Peyer's patch (tissue), 4 donors: Measurements from ENCODE around the gene NTF3.

ENCODE experiments used
- POLR2A ChIP-seq, 2 donors: fragments of 450-650 bp; IDR thresholded peaks; one replicate each; pipeline ENCODE4 v1.5.1; 2017; ENCODE audit warnings: antibody characterized with exemption in 2 of 2, mild to moderate bottlenecking in 2 of 2, moderate library complexity in 2 of 2
- TF ChIP-seq, protein P1 (sequence below), 6 experiments: fragments of 450-650 bp in 4 of 6; fragments of 200-600 bp in 2 of 6; sonication (generic) in 1 of 6; IDR thresholded peaks; one replicate each; pipeline ENCODE4 v1.5.1; 2017 to 2019; ENCODE audit warnings: antibody characterized with exemption in 6 of 6, mild to moderate bottlenecking in 3 of 6, moderate library complexity in 1 of 6

DNA sequence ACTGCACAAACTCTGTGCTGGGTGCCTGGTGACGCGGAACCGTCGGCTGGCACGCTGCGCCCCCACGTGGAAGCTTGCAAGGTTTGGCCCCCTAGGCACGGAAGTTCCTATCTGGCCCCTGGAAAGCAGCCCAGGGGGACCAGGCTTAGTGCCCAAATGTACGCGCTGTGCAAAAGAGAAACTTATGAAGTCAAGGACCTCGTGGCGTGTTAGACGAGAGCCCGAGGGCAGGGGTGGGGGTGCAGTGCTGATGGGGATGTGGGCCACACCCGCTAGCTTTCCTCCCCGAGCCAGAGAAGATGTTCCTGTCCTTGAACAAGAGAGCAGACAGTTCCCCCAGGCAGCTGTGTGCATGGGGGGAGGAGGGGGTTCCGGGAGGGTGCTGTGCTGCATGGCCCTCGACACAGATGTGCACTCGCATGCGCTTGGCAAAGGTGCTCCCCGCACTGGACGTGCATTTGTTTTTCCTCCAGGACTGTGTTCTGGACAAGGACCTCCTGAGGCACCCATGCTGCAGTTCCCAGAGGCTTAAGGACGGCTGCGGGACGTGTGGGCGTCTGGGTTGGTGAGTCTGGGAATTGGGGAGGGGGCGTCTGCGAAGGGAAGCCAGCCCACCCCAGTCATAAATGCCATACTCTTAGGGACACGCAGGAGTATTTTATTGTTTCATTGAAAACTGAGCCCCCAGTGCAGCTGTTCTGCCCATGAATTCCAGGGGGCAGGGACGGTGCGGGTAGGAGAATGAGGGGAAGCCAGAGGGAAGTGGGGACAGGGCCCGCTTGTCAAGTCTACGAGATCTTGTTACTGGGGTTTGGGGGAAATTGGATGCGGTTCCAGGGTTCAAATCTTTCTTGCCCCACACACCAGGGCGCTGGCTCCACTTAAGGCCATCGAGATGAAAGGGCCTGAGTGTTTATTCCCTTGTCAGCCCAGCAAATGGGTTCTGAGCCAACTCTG, 80.0 kb downstream of the NTF3 start:
- TF ChIP-seq, protein P1, sequence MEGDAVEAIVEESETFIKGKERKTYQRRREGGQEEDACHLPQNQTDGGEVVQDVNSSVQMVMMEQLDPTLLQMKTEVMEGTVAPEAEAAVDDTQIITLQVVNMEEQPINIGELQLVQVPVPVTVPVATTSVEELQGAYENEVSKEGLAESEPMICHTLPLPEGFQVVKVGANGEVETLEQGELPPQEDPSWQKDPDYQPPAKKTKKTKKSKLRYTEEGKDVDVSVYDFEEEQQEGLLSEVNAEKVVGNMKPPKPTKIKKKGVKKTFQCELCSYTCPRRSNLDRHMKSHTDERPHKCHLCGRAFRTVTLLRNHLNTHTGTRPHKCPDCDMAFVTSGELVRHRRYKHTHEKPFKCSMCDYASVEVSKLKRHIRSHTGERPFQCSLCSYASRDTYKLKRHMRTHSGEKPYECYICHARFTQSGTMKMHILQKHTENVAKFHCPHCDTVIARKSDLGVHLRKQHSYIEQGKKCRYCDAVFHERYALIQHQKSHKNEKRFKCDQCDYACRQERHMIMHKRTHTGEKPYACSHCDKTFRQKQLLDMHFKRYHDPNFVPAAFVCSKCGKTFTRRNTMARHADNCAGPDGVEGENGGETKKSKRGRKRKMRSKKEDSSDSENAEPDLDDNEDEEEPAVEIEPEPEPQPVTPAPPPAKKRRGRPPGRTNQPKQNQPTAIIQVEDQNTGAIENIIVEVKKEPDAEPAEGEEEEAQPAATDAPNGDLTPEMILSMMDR (IDR thresholded peaks at IDR 0.05), result peak in 4 of 6 experiments; percentile 25 to 48 (median 46)
- TF ChIP-seq POLR2A (IDR thresholded peaks at IDR 0.05), result no peak
